OCI-M1 (cell line): ENCODE data around the gene EPS8L3.
A peak's percentile ranks its signal among the peaks of the same experiment; 100 is the strongest.

Experiments used
- DNase-seq: peaks from one replicate; lab custom pipeline; 2025; lab: John Stamatoyannopoulos, UW

Gene EPS8L3

DNA sequence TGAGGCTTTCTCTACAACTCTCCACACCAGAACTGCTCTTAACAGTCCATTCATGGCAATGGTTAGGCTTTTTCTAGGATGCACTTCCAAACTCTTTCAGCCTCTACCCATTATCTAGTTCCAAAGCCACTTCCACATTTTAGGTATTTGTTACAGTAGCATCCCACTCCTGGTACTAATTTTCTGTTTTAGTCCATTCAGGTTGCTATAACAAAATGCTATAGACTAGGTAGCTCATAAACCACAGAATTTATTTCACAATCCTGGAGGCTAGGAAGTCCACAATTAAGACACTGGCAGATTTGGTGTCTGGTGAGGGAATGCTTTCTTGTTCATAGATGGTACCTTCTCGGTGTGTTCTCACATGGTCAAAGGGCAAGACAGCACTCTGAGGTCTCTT is 17.3 kb upstream of the EPS8L3 start:
- DNase-seq, result no peak

GRCh38 chr1:109777980-109778625 is 14.4 kb upstream of the EPS8L3 start:
- no peak for DNase-seq

DNA sequence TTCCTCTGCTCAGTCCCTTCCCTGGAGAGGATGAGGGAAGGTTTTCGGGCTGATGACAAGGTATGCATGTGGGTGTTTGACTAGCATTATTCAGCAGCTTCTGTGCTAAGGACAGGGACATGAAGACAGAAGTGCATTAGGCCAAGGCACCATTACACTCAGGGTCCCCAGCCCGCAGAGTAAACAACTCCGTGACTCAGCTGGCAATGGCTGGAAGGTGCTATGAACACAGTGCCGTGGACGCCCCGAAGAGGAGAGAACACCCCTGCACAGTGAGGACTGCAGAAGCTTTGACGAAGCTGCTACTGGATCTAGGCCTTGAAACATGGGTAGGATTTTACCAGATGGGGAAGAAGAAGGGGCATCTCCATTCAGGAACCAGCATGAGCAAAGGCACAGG is 13.7 kb upstream of the EPS8L3 start:
- no peak for DNase-seq

DNA sequence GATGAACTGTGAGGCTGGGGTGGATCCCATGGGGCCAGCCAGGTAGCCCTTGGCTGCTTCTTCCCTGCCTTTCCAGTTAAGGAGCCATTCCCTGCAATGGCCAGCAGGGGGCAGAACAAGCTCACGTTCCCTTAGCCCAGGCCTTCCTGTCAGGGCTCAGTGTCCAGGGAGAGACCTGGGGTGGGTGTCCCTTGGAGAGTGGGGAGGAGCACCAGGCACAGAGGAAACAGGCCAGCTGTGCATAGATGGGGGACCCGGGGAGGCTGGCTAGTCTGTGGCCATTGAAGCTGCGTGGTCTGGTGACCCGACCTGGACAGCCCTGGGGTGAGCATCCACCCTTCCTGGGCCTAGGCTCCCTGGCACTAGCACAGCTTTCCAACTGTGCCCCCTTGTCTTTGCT is 13.2 kb upstream of the EPS8L3 start:
- DNase-seq, result peak; percentile 86

DNA sequence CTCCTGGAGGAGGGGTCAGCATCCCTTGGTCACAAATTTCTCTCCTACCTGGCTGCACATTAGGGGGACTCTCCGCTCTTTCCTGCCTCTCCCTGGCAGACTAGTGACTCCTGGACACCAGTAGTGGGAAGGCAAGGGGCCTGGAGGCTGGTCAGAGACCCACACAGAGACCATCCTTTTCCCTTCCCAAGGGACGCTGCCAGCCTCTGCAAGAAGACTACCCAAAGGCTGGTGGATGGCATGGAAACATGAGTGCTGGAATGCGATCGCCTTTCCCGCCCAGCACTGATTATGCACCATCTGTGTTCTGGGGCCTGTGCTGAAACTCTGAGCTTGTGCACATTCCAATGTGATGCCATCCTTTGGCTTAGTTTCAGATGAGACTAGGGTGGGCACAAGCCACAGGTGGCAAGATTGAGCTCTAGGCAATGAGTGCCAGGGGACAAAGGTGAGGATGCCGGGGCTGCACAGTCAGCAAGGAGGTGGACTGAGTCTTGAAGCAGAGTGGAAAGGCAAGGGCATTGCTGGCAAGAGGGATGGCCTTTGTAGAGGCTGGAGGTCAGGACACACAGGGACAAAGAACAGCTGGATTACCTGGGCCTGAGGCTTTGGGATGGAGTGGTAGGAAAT is 12.6 kb upstream of the EPS8L3 start:
- no peak for DNase-seq

DNA sequence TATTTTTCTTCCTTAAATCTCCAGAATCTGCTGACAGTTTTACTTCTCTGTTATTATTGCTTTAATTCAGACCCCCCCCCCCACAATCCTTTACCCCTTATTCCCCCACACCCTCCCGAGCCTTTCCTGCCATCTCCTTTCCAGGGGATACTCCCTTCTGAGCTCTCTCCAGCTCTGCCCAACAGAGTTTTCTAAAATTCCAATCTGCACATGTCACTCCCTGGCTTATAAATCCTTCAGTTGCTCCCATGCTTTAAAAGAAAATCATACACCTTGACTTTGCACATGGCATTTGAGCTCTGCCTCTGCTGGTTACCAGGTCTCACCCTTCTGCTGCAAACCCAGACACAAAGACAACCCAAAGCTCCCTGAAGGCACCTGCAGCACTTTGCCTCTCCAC is 11.7 kb upstream of the EPS8L3 start:
- no peak for DNase-seq

DNA sequence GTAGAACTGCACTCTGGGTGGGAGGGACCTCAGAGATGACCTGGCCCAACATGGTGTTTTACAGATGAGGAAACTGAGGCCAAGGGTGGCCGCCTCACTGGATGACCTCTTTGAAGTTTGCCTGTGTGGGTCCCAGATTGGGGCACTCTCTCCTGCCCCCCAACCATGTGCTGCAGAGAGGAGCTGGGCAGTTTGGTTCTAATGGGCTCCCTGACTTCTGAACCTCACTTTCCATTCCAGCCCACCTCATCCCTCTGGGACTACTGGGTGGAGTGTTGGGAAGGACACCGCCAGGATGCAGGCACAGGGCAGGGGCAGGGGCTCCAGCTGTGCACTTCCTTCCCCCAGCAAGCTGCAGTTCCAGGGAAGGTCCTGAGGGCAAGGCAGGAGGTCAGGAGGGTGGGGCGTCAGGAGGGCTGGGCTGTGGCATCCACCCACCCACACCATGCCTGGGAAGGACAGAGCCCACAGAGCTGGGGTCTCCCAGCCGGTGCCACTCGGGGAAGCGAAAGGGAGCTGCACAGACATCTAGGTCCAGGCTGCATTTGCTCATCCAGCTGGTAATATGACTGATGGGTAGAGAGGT is 10.3 kb upstream of the EPS8L3 start:
- no peak for DNase-seq

DNA sequence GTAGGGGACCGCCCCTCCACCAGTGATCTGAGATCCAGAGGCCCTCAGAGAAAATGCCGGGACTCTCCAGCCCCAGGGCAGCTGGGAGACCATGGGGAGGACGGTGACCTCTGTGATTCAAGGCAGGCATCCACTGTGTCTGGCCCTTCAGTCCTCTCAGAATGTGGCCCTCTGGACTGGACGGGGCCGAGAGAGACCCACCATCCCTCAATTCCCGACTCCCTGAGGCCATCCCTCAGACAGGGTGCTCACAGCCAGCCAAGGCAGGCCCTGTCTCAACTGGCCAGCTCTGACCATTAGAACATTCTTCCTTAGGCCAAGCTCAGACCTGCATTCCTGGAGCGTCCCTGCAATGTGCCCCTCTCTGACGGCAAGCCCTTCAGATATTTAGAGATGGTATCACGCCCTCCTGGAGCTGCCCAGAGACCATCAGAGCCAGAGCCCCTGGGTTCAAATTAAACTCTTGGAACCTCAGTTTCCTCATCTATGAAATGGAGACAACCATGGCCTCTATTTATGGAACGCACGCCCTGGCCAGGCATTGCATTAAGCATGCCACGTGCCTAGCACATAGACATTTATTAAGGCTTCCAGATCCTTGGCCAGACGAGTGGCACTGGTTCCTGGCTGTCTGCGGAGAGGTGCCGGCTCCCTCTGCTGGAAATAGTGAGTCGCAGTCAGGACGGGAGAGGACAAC is 9.6 kb upstream of the EPS8L3 start:
- peak; percentile 89 for DNase-seq

DNA sequence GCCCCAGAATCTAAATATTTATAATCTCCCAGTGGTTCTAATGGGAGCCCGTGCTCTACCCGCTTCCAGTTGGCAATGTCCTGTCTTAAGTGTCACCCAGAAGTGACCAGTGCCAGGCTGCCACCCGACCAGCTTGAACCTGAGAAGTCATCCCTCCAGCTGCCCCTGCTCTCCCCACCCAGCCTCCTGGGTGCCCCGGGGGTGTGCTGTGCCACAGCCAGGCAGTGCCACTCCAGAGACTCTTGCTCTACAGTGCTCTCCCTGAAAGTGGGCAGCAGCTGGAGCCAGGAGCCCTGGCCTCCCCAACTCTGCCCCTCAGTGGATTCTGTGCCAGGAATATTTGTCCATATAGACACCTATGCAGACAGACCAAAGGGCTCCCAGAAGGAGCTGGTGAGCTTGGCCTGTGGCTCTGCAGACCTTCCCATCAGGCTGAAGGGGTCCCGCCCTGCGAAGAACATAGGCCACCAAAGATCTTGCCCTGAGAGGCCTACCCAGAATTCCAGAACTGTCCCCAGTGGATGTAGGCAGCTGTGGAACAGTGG is 9.0 kb upstream of the EPS8L3 start:
- no peak for DNase-seq

DNA sequence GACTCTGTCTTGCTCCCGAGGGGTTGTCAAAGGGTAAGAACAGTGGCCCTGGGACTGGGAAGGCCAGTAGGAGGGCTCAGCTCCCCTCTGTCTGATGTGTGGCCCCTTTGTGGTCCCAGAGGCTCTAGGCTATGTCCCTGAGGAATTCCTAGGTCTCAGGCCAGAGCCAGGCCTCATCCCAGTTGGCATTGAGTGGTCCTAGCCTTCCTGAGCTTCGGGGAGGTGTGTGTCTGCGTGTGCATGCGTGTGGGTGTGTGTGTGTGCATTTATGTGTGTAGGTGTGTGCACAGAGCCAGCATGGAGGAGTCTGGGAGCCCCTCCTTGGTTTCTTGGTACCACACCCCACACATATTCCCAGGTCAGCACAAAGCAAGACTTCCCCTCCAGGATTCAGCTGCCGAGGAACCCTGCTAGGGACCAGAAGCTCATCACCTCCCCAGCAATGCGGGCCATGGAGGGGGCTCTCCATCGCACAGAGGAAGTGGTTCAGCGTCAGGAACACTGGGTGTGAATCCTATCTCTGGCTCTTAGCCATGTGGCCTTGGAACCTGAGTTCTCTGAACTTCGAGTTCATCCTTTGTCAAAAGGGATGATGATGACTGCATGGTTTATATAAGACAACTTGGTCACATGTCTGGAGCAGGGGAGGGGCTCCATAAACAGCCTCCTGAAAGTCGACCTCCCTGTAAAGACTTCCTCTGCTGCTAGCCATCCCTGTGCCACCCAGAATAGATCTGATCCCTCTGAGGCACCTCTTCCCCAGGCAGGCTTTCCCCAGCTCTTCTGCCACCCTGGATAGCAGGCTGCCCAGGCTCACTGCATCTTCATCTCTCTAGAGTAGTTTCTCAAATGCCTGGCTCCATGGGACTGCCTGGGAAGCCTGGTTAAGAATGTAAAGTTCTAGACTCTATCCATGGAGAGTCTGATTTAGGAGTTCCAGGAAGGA is 8.3 kb upstream of the EPS8L3 start:
- no peak for DNase-seq

GRCh38 chr1:109770331-109771095 is 6.8 kb upstream of the EPS8L3 start:
- DNase-seq, result no peak

GRCh38 chr1:109769330-109770078 is 5.8 kb upstream of the EPS8L3 start:
- DNase-seq, result no peak

DNA sequence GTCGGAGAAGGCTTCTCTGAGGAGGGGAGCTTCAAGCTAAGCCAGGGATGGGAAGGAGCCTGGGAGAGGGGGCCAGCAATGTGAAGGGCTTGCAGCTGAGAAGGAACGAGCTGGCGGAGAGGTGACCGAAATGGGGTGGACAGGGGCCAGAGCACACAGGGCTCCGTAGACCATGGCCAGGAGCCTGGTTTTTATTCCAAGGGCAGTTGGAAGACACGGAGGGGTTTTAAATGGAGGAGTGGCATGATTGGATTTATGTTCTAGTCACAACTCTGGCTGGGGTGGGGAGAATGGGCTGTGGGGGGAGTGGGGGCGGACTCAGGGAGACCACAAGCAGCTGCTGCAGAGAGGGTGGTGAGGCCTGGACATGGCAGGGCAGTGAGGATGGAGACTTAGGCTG is 5.1 kb upstream of the EPS8L3 start:
- no peak for DNase-seq

GRCh38 chr1:109768335-109768650 is 4.6 kb upstream of the EPS8L3 start:
- DNase-seq, result no peak

DNA sequence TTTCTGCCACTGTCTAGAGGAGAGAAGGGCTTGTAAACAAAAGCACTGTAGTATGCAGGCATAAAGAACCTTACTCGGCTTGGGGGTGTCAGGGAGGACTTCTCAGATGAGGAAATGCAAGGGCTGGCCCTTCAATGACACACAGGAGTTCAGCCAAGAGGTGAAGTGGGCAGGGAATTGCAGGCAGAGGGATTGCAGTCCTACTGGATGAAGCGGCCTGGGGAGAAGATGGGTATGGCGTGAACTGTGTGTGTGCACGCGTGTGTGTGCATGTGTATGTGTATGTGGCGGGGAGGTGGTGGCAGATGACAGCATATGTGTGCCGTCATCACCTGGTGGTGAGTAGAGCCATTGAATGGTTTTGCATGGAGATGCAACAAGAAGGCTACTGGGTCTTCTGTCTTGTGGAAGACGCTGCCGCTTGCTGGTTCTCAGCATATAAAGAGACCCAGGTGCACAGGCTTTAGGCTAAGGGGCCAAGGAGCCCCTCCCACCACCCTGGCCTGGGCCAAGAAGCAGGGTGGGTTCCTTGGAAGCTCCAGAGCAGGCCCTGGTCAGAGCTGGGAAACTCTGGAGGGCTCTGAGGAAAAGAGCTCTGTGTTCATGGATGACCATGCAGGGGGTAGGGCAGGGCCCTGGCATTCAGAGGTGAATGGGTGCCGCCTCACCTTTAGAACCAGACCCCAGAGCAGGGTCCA is 4.1 kb upstream of the EPS8L3 start:
- no peak for DNase-seq

DNA sequence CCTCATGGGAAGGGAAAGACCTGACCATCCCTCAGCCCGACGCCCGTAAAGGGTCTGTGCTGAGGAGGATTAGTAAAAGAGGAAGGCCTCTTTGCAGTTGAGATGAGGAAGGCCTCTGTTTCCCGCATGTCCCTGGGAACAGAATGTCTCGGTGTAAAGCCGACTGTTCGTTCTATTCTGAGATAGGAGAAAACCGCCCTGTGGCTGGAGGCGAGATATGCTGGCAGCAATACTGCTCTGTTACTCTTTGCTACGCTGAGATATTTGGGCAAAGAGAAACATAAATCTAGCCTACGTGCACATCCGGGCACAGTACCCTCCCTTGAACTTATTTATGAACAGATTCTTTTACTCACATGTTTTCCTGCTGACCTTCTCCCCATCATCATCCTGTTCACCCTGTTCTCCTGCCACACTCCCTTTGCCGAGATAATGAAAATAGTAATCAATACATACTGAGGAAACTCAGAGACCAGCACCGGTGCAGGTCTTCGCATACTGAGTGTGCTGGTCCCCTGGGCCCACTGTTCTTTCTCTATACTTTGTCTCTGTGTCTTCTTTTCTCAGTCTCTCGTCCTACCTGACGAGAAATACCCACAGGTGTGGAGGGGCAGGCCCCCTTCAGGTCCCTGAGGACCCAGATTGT is 3.4 kb upstream of the EPS8L3 start:
- peak; percentile 78 for DNase-seq

DNA sequence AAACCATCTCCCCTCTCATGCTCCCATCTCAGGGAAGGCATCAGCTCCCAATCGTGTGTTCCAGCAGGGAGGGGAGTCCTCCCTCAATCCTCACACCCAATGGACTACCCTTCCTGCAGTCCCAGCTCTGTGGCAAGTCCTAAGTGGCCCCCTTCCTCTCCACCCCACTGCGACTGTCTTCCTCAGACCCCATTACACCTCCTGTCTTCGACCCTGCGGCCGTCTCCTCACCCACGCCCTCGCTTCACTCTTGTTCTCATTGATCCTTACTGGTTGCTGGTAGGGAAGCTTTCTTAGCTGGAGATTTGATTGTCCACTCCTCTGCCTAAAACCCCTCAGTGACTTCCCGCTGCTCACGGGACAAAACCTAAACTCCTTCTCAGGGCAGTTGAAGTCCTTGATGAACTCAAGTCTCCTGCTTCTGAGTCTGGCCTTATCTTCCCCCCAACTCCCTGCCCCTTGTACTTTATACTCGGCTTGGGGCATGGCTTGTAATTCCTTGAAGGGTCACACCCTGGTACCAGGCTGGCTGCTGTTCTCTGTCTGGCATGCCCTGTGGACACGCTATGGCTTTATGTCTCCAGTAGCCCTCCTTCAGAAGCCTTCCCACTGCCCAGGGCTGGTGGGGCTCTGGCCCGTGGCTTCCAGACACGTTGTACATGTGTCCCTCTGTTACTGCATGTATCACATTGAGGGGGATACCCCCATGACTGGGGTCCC is 2.3 kb upstream of the EPS8L3 start:
- DNase-seq, result no peak

GRCh38 chr1:109765483-109765815 is 1.7 kb upstream of the EPS8L3 start:
- no peak for DNase-seq
